Panc1 (cell line): ENCODE results near the gene RCOR2. TPM values are rescaled to one million over a fixed set of nuclear protein-coding genes. Genes with fewer than 3 reads are reported as not detected.

ENCODE experiments used
- ATAC-seq: fragments of 200-7000 bp; cut with Tn5 transposase; 2 replicates; pipeline ENCODE4 v1.9.1; 2020; ENCODE audit warnings: mild to moderate bottlenecking, moderate library complexity
- BruUV-seq: library from RNA; stranded (reverse); fragments of 400-500 nt; replicated peaks from 2 replicates; lab custom pipeline; 2021; lab: Mats Ljungman, UMichigan
- CTCF ChIA-PET: fragments of 300-600 bp; sonication (Branson Sonifier 250); formaldehyde crosslinking; loops from one replicate; lab custom pipeline; 2022; ENCODE audit warnings: antibody characterized with exemption; lab: Charles Lee
- POLR2A ChIA-PET: fragments of 300-600 bp; sonication (Branson Sonifier 250); formaldehyde crosslinking; loops from one replicate; lab custom pipeline; 2022; ENCODE audit warnings: antibody characterized with exemption; lab: Charles Lee
- DNase-seq: peaks from one replicate; pipeline ENCODE4 v3.0.0-alpha.2; 2010; ENCODE audit warnings: low read depth, low spot score
- H3K27ac ChIP-seq: 2 replicates; pipeline ENCODE4 v1.5.1; 2011; ENCODE audit warnings: mild to moderate bottlenecking, low read length, inconsistent platforms
- H3K27me3 ChIP-seq: fragments of 200-500 bp; sonication (Bioruptor generic); 2 replicates; pipeline ENCODE4 v1.6.0; 2014; ENCODE audit warnings: low read length, inconsistent platforms; ENCODE audit not compliant: control insufficient read depth, insufficient read depth
- H3K36me3 ChIP-seq: fragments of 200-500 bp; sonication (Bioruptor generic); 2 replicates; pipeline ENCODE4 v1.5.1; 2014; ENCODE audit warnings: inconsistent platforms, mild to moderate bottlenecking, low read length, moderate library complexity; ENCODE audit not compliant: control insufficient read depth, insufficient read depth
- H3K4me1 ChIP-seq: 2 replicates; pipeline ENCODE4 v1.5.1; 2011; ENCODE audit warnings: inconsistent platforms, mild to moderate bottlenecking, low read length, moderate library complexity; ENCODE audit not compliant: control insufficient read depth, insufficient read depth
- H3K4me3 ChIP-seq, 2 experiments: 2 replicates each; pipeline ENCODE4 v1.5.1; 2011 to 2012; ENCODE audit warnings: low read depth in 2 of 2, low read length in 2 of 2, mild to moderate bottlenecking in 2 of 2, inconsistent platforms in 1 of 2, moderate library complexity in 1 of 2
- H3K9me3 ChIP-seq: fragments of 200-500 bp; sonication (Bioruptor generic); 2 replicates; pipeline ENCODE4 v1.5.1; 2014; ENCODE audit warnings: low read depth, mild to moderate bottlenecking, inconsistent platforms, low read length, moderate library complexity; ENCODE audit not compliant: control insufficient read depth, insufficient read depth
- CTCF ChIP-seq: fragments of 450-650 bp; IDR thresholded peaks from 2 replicates; pipeline ENCODE4 v1.5.1; 2017; ENCODE audit warnings: mild to moderate bottlenecking
- POLR2AphosphoS5 ChIP-seq: IDR thresholded peaks from 2 replicates; pipeline ENCODE4 v1.6.1; 2012; ENCODE audit warnings: mild to moderate bottlenecking, low read depth, low read length, moderate library complexity
- SIN3A ChIP-seq: IDR thresholded peaks from 2 replicates; pipeline ENCODE4 v1.6.1; 2012; ENCODE audit warnings: low read depth, mild to moderate bottlenecking, low read length, moderate library complexity, borderline replicate concordance; ENCODE audit not compliant: insufficient read depth
- TCF7L2 ChIP-seq: IDR thresholded peaks from 2 replicates; pipeline ENCODE4 v1.6.1; 2011; ENCODE audit warnings: mild to moderate bottlenecking, low read depth, low read length, inconsistent platforms
- in situ Hi-C: cut with HindIII; loops from 2 replicates; pipeline ENCODE4 v1.10.0; 2016; ENCODE audit warnings: low sequenced_read_pairs, low pct_unique_long_range_greater_than_20kb
- intact Hi-C: fragments of 100-400 bp; cut with micrococcal nuclease; formaldehyde crosslinking; loops from one replicate; pipeline ENCODE4 v1.10.0; 2022; ENCODE audit not compliant: unreplicated experiment
- total RNA-seq: library from RNA; stranded (reverse); gene quantifications from one replicate; pipeline ENCODE4 v1.2.1, GENCODE V29; 2021; ENCODE audit not compliant: unreplicated experiment
- TF ChIP-seq, protein P1 (sequence below), 2 experiments: IDR thresholded peaks; 2 replicates each; pipeline ENCODE4 v1.6.1; 2011 to 2012; ENCODE audit warnings: low read depth in 2 of 2, control low read depth in 1 of 2, low read length in 1 of 2, mild to moderate bottlenecking in 1 of 2, moderate library complexity in 1 of 2; ENCODE audit not compliant: insufficient read depth in 1 of 2

RCOR2 gene
- total RNA-seq, 1 experiment from 2014 or later, result 10.2 TPM

GRCh38 chr11:63910675-63911074 is 6.3 kb downstream of the RCOR2 start:
- POLR2A ChIA-PET, result interaction anchor here (0.5 kb wide), 1 partner anchor 149 kb away, joined by 4 read pairs; no protein-coding TSS in a partner anchor
- CTCF ChIA-PET, result interaction anchor here (0.6 to 0.7 kb wide), 2 partner anchors 72 to 239 kb away, joined by 3 read pairs; partner anchors contain the start of gene MARK2
- Histone ChIP-seq H3K27me3 (no peaks in the 10 kb centered on the region), H3K9me3 (no peaks in the 10 kb centered on the region), H3K36me3 (peaks cover 2% of the 10 kb centered on the region; the same call in 1 of the 2 replicates), H3K27ac (no peak overlapping the region), H3K4me1 (peaks cover 10% of the 10 kb centered on the region), H3K4me3 (no peak overlapping the region)
- in situ Hi-C loops, result no loop called here
- intact Hi-C loops, result no loop called here
- no peak for DNase-seq
- ATAC-seq, result no peak
- TF ChIP-seq, protein P1, sequence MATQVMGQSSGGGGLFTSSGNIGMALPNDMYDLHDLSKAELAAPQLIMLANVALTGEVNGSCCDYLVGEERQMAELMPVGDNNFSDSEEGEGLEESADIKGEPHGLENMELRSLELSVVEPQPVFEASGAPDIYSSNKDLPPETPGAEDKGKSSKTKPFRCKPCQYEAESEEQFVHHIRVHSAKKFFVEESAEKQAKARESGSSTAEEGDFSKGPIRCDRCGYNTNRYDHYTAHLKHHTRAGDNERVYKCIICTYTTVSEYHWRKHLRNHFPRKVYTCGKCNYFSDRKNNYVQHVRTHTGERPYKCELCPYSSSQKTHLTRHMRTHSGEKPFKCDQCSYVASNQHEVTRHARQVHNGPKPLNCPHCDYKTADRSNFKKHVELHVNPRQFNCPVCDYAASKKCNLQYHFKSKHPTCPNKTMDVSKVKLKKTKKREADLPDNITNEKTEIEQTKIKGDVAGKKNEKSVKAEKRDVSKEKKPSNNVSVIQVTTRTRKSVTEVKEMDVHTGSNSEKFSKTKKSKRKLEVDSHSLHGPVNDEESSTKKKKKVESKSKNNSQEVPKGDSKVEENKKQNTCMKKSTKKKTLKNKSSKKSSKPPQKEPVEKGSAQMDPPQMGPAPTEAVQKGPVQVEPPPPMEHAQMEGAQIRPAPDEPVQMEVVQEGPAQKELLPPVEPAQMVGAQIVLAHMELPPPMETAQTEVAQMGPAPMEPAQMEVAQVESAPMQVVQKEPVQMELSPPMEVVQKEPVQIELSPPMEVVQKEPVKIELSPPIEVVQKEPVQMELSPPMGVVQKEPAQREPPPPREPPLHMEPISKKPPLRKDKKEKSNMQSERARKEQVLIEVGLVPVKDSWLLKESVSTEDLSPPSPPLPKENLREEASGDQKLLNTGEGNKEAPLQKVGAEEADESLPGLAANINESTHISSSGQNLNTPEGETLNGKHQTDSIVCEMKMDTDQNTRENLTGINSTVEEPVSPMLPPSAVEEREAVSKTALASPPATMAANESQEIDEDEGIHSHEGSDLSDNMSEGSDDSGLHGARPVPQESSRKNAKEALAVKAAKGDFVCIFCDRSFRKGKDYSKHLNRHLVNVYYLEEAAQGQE (IDR thresholded peaks at IDR 0.05; ENCODE audit: insufficient read depth in 1 of 2, low read depth in 2 of 2, low read length in 1 of 2), result no peak
- TF ChIP-seq CTCF (no peak), SIN3A (no peak), POLR2AphosphoS5 (no peak), TCF7L2 (no peak)
- BruUV-seq, result no TSS peak

DNA sequence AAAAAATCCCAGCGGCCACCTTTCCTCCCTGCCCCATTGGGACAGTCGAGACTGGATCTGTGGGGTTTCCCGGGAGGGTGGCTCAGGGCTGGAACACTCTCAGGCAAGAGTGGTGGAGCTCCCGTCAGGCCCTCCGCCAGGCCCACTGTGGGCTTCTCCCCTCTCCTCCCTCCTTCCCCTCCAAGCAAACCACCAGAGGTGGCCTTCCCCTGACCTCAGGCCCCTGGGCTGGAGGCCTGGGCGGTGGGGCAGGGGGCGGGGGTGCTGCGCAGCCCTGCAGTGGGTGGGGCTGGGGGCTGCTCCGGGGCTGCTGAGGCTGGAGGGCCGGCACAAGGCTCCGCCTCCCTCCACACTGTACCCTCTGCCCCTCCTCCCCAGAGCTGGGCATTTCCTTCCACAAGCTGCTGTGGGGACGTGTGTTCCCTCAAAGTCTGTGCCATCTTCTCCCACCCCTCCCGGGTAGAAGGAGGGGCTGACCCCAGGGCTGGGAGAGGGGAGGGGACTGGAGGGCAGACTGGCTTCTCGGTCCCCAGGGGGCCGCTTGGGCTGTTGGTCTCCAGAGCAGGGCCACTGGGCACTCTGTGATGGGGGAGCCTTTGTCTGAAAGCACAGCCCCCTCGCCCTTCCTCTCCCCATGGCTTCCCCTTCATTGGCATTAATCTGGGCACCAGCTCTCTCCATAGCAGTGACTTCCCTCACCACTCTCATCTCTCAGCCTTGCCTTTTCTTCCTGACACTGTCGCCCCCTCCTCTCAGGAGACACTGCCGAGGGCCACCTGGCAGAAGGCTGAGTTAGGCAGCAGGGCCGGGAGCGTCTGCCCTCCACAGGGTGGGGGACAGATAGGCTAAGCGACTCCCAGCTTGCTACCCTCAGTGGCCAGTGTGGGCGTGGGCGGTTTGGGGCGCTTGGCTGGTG is 7.1 kb downstream of the RCOR2 start:
- ATAC-seq (peak; percentile 32; the same call in 1 of the 2 replicates), DNase-seq (no peak)
- POLR2A ChIA-PET, result interaction anchor here (0.5 kb wide), 1 partner anchor 1431 kb away, joined by 10 read pairs; no protein-coding TSS in a partner anchor
- H3K9me3 ChIP-seq, result no peaks in the 10 kb centered on the region
- in situ Hi-C loops (no loop called here), intact Hi-C loops (no loop called here)
- no peak for TF ChIP-seq SIN3A
- TF ChIP-seq, protein P1 (IDR thresholded peaks at IDR 0.05; ENCODE audit: insufficient read depth in 1 of 2, low read depth in 2 of 2, low read length in 1 of 2), result no peak
- TF ChIP-seq POLR2AphosphoS5, result 0 out of 2 replicates have a peak, but pooled peaks have one; percentile 19
- no peak for TF ChIP-seq TCF7L2
- no peak for TF ChIP-seq CTCF
- H3K36me3 ChIP-seq, result peaks cover 2% of the 10 kb centered on the region; the same call in 1 of the 2 replicates
- H3K27ac ChIP-seq, result no peak overlapping the region
- no peak overlapping the region for H3K4me3 ChIP-seq
- BruUV-seq, result no TSS peak
- H3K4me1 ChIP-seq, result peaks cover 9% of the 10 kb centered on the region
- CTCF ChIA-PET, result no interaction called here
- no peaks in the 10 kb centered on the region for H3K27me3 ChIP-seq
